GM23248 (cell line): ENCODE data around the gene CCT2. TPM values are rescaled to one million over a fixed set of nuclear protein-coding genes. Genes with fewer than 3 reads are reported as not detected.

Experiments used
- DNase-seq: peaks from one replicate; pipeline ENCODE4 v3.0.0-alpha.2; 2015
- H2AFZ ChIP-seq: fragments of 200-600 bp; sonication (generic); 2 replicates; pipeline ENCODE4 v1.6.1; 2016; ENCODE audit warnings: antibody characterized with exemption
- H3F3A ChIP-seq: fragments of 200-600 bp; sonication (generic); 2 replicates; pipeline ENCODE4 v1.6.1; 2016; ENCODE audit warnings: mild to moderate bottlenecking, antibody characterized with exemption, mixed run types; ENCODE audit not compliant: insufficient read depth
- H3K27ac ChIP-seq: fragments of 200-600 bp; sonication (generic); 2 replicates; pipeline ENCODE4 v1.5.1; 2016; ENCODE audit warnings: mild to moderate bottlenecking
- H3K27me3 ChIP-seq: fragments of 200-600 bp; sonication (generic); replicated peaks from 2 replicates; pipeline ENCODE4 v1.6.1; 2016; ENCODE audit warnings: mild to moderate bottlenecking; ENCODE audit not compliant: insufficient read depth
- H3K36me3 ChIP-seq: fragments of 200-600 bp; sonication (generic); 2 replicates; pipeline ENCODE4 v1.6.1; 2016; ENCODE audit warnings: low read depth, mild to moderate bottlenecking
- H3K4me1 ChIP-seq: fragments of 200-600 bp; sonication (generic); 2 replicates; pipeline ENCODE4 v1.6.1; 2016; ENCODE audit warnings: mild to moderate bottlenecking; ENCODE audit not compliant: insufficient read depth
- H3K4me2 ChIP-seq: fragments of 200-600 bp; sonication (generic); one replicate; pipeline ENCODE4 v1.6.1; 2016; ENCODE audit warnings: mild to moderate bottlenecking; ENCODE audit not compliant: unreplicated experiment
- H3K4me3 ChIP-seq: fragments of 200-600 bp; sonication (generic); 2 replicates; pipeline ENCODE4 v1.5.1; 2016; ENCODE audit warnings: mild to moderate bottlenecking
- H3K79me2 ChIP-seq: fragments of 200-600 bp; sonication (generic); 2 replicates; pipeline ENCODE4 v1.6.1; 2016; ENCODE audit warnings: mild to moderate bottlenecking; ENCODE audit not compliant: insufficient read depth
- H3K9ac ChIP-seq: fragments of 200-600 bp; sonication (generic); 2 replicates; pipeline ENCODE4 v1.6.1; 2016; ENCODE audit warnings: mild to moderate bottlenecking
- H3K9me2 ChIP-seq: fragments of 200-600 bp; sonication (generic); 2 replicates; pipeline ENCODE4 v1.6.1; 2016; ENCODE audit warnings: mixed run types, mild to moderate bottlenecking, moderate library complexity; ENCODE audit not compliant: insufficient read depth
- H3K9me3 ChIP-seq: fragments of 200-600 bp; sonication (generic); one replicate; pipeline ENCODE4 v1.6.1; 2017; ENCODE audit warnings: low read depth
- H4K20me1 ChIP-seq: fragments of 200-600 bp; sonication (generic); 2 replicates; pipeline ENCODE4 v1.6.0; 2016; ENCODE audit not compliant: insufficient read depth
- EZH2 ChIP-seq: fragments of 200-600 bp; sonication (generic); IDR thresholded peaks from 2 replicates; pipeline ENCODE4 v1.6.1; 2018; ENCODE audit warnings: antibody characterized with exemption, mild to moderate bottlenecking; ENCODE audit not compliant: insufficient read depth, poor library complexity, severe bottlenecking
- EZH2phosphoT487 ChIP-seq: fragments of 200-600 bp; sonication (generic); IDR thresholded peaks from 2 replicates; pipeline ENCODE4 v1.6.1; 2018; ENCODE audit warnings: antibody characterized with exemption, moderate library complexity, mild to moderate bottlenecking, low read depth; ENCODE audit not compliant: insufficient read depth
- WGBS, 2 experiments: methylation state at CpG; one replicate each; pipeline ENCODE4 v1.1.6; 2015 to 2017; ENCODE audit warnings: low lambda C conversion rate in 2 of 2, low coverage in 1 of 2; ENCODE audit errors: missing lambda C conversion rate in 2 of 2; 5-methylcytosine and 5-hydroxymethylcytosine counted together
- in situ Hi-C: fragments of 300-500 bp; cut with MboI; formaldehyde crosslinking; loops from 2 replicates; pipeline ENCODE4 v1.15.0; 2020
- polyA plus RNA-seq: library from polyadenylated mRNA; unstranded; fragments of >200 nt; fragmentation: Nextera tagmentation; extraction: Ambion mirVana; gene quantifications from 2 replicates; pipeline ENCODE4 v1.2.1, GENCODE V29; 2016
- total RNA-seq: library from RNA; depleted of rRNA; stranded (reverse); fragments of >200 nt; shearing (Covaris generic); gene quantifications from 2 replicates; pipeline ENCODE4 v1.2.3, GENCODE V29; 2014

CCT2 gene
- total and polyA plus RNA-seq, 2 experiments from 2014 or later, result 157 to 171 TPM

DNA sequence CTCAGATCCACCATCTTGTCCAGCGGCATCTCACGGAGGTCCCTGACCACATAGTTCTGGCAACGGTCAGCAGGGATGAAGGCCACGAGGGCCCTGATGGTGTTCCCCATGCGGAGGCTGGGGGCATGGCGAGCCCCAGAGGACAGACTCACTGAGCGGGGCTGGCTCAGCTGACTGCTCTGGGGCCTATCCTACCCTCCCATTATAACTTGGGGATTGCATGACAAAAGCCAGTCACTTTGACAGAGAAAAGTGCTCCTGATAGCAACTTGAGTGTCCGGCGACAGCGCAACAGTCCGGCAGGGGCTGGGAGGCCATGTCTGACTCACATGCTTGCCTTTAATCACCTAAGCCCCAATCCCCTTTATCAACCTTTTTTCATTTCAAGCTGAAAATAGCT, 25.5 kb downstream of the CCT2 start, which contains the start of gene LRRC10:
TSS of gene LRRC10 (minus strand) at position 179 of the 400 bp plus-strand sequence. CDS start at position 110, 69 bp downstream.
- Histone ChIP-seq H3K27ac (no peak within 1 kb of the TSS), H3K9me2 (no peaks in the 10 kb centered on the region), H4K20me1 (no peaks in the 10 kb centered on the region), H3K9ac (no peak within 1 kb of the TSS), H3F3A (peaks cover 6% of the 10 kb centered on the region; the same call in 1 of the 2 replicates), H3K4me1 (no peaks in the 10 kb centered on the region), H3K4me3 (no peak within 1 kb of the TSS), H3K4me2 (no peak within 1 kb of the TSS), H2AFZ (no peak within 1 kb of the TSS), H3K9me3 (no peaks in the 10 kb centered on the region), H3K79me2 (no peaks in the 10 kb centered on the region), H3K36me3 (no peaks in the 10 kb centered on the region), H3K27me3 (peaks cover 4% of the 10 kb centered on the region)
- in situ Hi-C loops, result no loop called here
- DNase-seq, result no peak
- WGBS, 2 experiments, result 87 to 88% methylated on average over 11 of the region's 11 CpGs
- TF ChIP-seq EZH2phosphoT487 (no peak), EZH2 (no peak)

DNA sequence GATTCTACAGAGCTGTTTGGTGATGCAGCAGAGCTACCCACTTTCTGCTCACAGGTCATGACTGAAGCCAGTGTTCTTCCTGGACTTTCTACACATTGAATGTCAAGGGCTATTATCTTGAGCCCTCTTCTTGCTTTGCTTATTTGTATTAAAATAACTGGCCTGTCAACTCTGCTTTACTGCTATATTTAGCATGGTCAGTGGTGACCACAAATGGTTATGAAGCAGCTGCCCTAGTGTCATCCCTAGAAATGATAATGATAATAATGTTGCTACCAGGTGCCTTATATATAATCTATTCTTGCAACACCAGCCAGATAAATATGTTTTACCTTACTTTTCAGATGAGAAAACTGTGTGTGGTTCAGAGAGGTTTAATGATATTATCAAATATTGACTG, 28.1 kb downstream of the CCT2 start:
- H3K27me3 ChIP-seq, result peaks cover 10% of the 10 kb centered on the region
- in situ Hi-C loops, result no loop called here
- no peak for TF ChIP-seq EZH2
- TF ChIP-seq EZH2phosphoT487, result no peak
- H3K9me2 ChIP-seq, result no peaks in the 10 kb centered on the region
- no peak overlapping the region for H3K4me2 ChIP-seq
- no peak for DNase-seq
- H3K9me3 ChIP-seq, result no peaks in the 10 kb centered on the region
- H3K4me3 ChIP-seq, result no peak overlapping the region
- H3K4me1 ChIP-seq, result no peaks in the 10 kb centered on the region
- H3K79me2 ChIP-seq, result no peaks in the 10 kb centered on the region
- no peak overlapping the region for H3K27ac ChIP-seq
- no peaks in the 10 kb centered on the region for H4K20me1 ChIP-seq
- no peaks in the 10 kb centered on the region for H3K36me3 ChIP-seq
- no peaks in the 10 kb centered on the region for H3F3A ChIP-seq
- H2AFZ ChIP-seq, result no peak overlapping the region
- no peak overlapping the region for H3K9ac ChIP-seq

DNA sequence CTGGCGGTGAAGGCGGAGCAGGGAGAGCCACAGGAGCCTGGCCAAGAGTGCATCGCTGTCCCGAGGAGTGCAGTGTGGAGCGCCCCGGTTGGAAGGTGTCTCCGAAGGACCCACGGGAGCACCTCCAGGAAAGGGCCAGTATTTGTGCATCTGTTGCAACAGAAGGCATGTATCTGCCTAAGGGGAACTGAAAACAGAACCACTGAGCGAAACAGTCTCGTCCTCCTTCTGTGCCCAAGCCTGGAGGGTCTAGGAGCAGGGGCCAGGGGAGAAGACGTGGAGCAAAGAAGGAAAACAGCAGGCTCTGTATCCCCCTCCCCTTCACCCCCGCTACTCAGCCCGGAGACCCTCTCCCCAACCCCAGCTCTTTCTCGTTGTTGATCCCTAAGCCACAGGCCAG, 30.8 kb downstream of the CCT2 start:
- Histone ChIP-seq H3K9ac (no peak overlapping the region), H3K9me2 (no peaks in the 10 kb centered on the region)
- in situ Hi-C loops, result no loop called here

DNA sequence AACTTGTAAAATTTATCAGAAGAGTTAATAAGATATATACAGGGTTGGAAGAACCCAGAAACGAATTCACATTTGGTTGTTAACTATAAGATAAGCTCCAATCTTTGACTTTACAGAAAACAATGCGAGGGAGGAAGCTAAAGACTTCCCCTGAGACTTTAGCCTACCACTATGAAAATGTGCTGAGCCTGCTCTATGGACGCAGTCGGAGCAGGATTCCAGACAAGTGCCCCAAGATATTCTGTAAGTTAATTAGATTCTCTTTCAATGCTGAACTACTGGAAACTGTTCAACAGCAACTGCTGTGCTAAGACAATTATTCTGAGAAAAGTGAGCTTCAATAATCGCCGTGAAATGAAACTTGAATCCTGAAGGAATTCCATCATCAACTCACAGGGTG, 33.8 kb downstream of the CCT2 start:
- Histone ChIP-seq H3K9ac (no peak overlapping the region), H3K9me3 (no peaks in the 10 kb centered on the region), H3K79me2 (no peaks in the 10 kb centered on the region), H3K36me3 (no peaks in the 10 kb centered on the region), H4K20me1 (no peaks in the 10 kb centered on the region), H3K9me2 (no peaks in the 10 kb centered on the region), H3K27ac (no peak overlapping the region), H3K27me3 (peaks cover 6% of the 10 kb centered on the region; the same call in 1 of the 2 replicates), H2AFZ (no peak overlapping the region), H3F3A (no peaks in the 10 kb centered on the region), H3K4me3 (no peak overlapping the region), H3K4me1 (no peaks in the 10 kb centered on the region), H3K4me2 (no peak overlapping the region)
- no peak for DNase-seq
- 39 to 50% methylated on average over 6 of the region's 6 CpGs for WGBS, 2 experiments
- in situ Hi-C loops, result no loop called here
- TF ChIP-seq EZH2phosphoT487, result no peak

More for the DNA sequence above, 30.8 kb downstream of the CCT2 start:
- peaks cover 10% of the 10 kb centered on the region for H3K27me3 ChIP-seq
- no peaks in the 10 kb centered on the region for H3F3A ChIP-seq
- WGBS, 2 experiments, result 59 to 60% methylated on average over 12 to 14 of the region's 14 CpGs
- H3K4me3 ChIP-seq, result no peak overlapping the region
- H3K27ac ChIP-seq, result no peak overlapping the region
- H3K4me2 ChIP-seq, result no peak overlapping the region
- no peaks in the 10 kb centered on the region for H3K9me3 ChIP-seq
- H3K79me2 ChIP-seq, result no peaks in the 10 kb centered on the region
- no peak for DNase-seq
- no peaks in the 10 kb centered on the region for H4K20me1 ChIP-seq
- H3K4me1 ChIP-seq, result no peaks in the 10 kb centered on the region
- no peak overlapping the region for H2AFZ ChIP-seq
- H3K36me3 ChIP-seq, result no peaks in the 10 kb centered on the region
- TF ChIP-seq EZH2phosphoT487, result no peak
- TF ChIP-seq EZH2, result no peak

DNA sequence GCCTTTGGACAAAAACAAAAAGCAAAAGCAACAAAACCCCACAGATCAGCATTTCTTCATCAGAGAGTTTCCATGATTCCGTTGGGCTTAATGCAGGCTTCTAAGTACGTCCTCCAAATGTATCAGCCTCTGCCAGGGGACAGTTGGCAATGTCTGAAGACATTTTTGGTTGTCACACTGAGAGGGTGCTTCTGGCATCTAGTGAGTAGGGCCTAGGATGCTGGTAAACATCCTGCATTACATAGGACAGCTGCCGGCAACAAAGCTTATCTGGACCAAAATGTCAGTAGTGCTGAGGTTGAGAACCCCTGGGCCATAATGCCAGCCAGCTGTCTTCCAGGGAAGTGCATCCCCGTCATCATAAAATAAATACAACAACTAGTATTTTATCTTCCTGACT, 34.8 kb downstream of the CCT2 start:
- Histone ChIP-seq H3K36me3 (no peaks in the 10 kb centered on the region), H3K4me2 (no peak overlapping the region), H3K4me3 (no peak overlapping the region), H3K9me3 (no peaks in the 10 kb centered on the region), H3K79me2 (no peaks in the 10 kb centered on the region), H4K20me1 (no peaks in the 10 kb centered on the region), H3K27me3 (peaks cover 9% of the 10 kb centered on the region; the same call in 1 of the 2 replicates), H3F3A (no peaks in the 10 kb centered on the region), H3K27ac (no peak overlapping the region), H3K4me1 (no peaks in the 10 kb centered on the region), H3K9ac (no peak overlapping the region), H3K9me2 (no peaks in the 10 kb centered on the region), H2AFZ (no peak overlapping the region)
- 45 to 48% methylated on average over 4 of the region's 4 CpGs for WGBS, 2 experiments
- no peak for DNase-seq
- TF ChIP-seq EZH2, result no peak
- TF ChIP-seq EZH2phosphoT487, result no peak
- in situ Hi-C loops, result no loop called here
